GM18907 (cell line): ENCODE results near the gene PPP6R3.

ENCODE experiments used
- ATAC-seq: cut with Tn5 transposase; IDR thresholded peaks from one replicate; pipeline ENCODE4 v1.9.1; 2021; ENCODE audit warnings: mild to moderate bottlenecking, moderate library complexity; ENCODE audit not compliant: unreplicated experiment

PPP6R3 gene, protein sequence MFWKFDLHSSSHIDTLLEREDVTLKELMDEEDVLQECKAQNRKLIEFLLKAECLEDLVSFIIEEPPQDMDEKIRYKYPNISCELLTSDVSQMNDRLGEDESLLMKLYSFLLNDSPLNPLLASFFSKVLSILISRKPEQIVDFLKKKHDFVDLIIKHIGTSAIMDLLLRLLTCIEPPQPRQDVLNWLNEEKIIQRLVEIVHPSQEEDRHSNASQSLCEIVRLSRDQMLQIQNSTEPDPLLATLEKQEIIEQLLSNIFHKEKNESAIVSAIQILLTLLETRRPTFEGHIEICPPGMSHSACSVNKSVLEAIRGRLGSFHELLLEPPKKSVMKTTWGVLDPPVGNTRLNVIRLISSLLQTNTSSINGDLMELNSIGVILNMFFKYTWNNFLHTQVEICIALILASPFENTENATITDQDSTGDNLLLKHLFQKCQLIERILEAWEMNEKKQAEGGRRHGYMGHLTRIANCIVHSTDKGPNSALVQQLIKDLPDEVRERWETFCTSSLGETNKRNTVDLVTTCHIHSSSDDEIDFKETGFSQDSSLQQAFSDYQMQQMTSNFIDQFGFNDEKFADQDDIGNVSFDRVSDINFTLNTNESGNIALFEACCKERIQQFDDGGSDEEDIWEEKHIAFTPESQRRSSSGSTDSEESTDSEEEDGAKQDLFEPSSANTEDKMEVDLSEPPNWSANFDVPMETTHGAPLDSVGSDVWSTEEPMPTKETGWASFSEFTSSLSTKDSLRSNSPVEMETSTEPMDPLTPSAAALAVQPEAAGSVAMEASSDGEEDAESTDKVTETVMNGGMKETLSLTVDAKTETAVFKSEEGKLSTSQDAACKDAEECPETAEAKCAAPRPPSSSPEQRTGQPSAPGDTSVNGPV

DNA sequence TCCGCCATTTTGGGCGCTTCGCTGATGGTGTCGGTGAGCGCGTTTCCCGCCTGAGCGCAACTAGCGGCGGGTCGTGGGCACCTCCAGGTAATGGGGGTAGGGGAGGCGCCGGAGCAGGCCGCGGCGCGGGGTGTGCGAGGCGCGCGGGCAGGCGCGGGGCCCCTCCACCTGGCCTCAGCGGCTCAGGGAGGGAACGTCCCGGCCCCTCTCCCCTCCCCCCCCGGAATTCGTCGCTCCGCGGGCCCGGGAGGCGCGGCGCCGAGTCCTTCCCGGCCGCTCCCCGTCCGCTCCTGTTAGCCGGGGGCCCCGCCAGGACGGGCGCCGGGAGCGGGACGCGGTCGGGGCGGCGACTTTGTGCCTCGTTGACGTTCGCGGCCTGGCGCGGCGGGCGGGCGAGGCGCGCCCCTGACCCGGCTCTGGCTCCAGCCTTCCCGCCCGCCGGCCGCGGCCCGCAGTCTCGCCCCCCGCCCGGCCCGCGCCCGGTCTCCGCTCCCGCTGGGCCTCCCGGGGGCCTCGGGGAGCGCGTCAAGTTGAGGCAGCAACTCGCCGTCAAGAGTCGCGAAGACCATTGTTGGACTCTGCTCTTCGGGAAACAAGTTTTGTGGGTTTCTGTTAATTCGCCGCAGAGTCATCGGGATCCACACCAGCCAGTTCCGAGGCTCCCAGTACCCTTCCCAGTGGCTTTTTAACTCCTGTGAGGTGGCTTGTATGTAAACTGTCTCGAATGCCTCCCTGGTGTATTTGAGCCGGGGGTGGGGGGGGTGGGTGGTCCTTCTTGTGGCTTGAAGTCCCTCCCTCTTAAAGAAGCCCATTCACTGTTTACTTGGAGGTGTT, at the start of gene PPP6R3:
PPP6R3 (plus strand) TSS at position 12 of the 834 bp plus-strand sequence. CDS start 76,913 bp downstream, outside the sequence.
- ATAC-seq: peak; percentile 33

GRCh38 chr11:68411501-68411991, 49.0 kb upstream of the PPP6R3 start:
- no peak for ATAC-seq

DNA sequence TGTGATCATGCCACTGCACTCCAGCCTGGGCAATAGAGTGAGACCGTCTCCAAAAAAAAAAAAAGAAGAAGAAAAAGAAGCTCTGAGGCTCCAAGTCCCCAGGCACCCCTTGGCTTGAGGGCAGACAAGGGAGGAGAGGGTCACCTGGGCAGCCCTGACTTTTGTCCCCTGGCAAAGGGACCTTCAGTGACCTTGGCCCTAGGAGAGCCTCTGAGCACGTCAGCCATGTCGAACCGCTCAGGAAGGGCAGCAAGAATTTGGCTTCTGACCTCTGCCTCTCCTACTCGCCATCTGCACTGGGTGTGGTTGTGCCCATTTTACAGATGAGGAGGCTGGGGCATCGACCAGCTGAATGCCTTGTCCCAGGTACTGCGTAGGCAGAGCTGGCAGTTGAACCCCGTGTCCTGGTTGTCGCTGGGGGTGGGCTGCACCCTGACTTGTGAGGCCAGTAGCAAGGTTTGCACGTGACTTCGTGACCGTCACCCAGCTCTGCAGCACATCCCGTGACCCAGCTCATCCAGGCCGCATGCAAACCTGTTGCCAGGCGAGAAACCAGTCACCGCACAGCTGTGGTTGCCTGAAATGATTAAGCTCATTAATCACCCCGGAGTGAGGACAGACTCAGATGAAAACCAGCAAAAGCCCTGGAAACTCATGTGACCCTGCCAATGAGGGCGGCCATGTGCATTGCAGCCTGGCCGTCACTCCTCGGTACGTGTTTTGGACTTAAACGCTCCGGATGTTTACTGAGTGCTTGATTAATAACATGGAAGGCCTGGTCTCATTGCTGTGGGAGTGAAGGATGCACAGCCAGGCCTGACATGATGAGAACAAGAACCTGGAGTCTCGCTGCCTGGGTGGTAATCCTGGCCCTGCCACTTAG, 47.7 kb upstream of the PPP6R3 start:
- ATAC-seq: no peak

DNA sequence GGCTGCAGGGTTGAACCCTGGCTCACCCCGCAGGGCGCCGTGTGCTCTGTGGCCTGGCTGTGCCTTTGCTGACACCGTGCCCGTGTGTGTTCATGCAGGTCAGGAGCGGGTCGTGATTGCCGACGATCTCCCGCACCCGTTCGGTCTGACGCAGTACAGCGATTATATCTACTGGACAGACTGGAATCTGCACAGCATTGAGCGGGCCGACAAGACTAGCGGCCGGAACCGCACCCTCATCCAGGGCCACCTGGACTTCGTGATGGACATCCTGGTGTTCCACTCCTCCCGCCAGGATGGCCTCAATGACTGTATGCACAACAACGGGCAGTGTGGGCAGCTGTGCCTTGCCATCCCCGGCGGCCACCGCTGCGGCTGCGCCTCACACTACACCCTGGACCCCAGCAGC, 47.0 kb upstream of the PPP6R3 start:
- no peak for ATAC-seq

GRCh38 chr11:68414496-68415221, 45.9 kb upstream of the PPP6R3 start:
- no peak for ATAC-seq

DNA sequence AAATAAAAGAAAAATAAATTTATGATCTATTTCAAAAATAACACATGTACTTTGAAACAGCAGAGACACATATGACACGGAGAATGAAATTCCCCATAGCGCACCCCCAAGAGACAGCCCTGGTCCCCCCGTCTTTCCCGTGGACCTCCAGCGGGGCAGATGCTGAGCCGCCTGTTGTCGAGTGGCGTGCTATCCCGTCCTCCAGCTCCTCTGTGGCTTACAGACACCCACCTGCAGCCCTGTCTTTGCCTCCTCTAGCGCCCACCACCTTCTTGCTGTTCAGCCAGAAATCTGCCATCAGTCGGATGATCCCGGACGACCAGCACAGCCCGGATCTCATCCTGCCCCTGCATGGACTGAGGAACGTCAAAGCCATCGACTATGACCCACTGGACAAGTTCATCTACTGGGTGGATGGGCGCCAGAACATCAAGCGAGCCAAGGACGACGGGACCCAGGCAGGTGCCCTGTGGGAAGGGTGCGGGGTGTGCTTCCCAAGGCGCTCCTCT, 44.4 kb upstream of the PPP6R3 start:
- ATAC-seq: no peak

- no peak for ATAC-seq
Observed at GRCh38 chr11:68418648-68419047, 41.9 kb upstream of the PPP6R3 start.

GRCh38 chr11:68420171-68420570, 40.4 kb upstream of the PPP6R3 start:
- no peak for ATAC-seq

GRCh38 chr11:68423481-68423880, 37.1 kb upstream of the PPP6R3 start:
- ATAC-seq: no peak

GRCh38 chr11:68424101-68424632, 36.4 kb upstream of the PPP6R3 start:
- no peak for ATAC-seq

- no peak for ATAC-seq
Observed at GRCh38 chr11:68424981-68425865, 35.3 kb upstream of the PPP6R3 start.

- ATAC-seq: no peak
Observed at GRCh38 chr11:68425866-68426380, 34.6 kb upstream of the PPP6R3 start.

DNA sequence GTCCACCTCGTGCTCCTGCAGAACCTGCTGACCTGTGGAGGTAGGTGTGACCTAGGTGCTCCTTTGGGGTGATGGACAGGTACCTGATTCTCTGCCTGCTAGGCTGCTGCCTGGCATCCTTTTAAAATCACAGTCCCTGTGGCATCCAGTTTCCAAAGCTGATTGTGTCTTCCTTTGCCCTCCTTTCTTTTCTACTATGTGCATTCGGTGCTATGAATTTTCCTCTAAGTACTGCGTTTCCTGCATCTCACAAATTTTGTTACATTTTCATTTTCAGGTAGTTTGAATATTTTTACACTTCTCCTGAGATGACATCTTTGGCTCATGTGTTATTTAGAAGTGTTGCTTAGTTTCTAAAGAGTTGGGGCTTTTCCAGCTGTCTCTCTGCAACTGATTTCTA, 30.9 kb upstream of the PPP6R3 start:
- no peak for ATAC-seq

- ATAC-seq: no peak
Observed at GRCh38 chr11:68430384-68430783, 30.2 kb upstream of the PPP6R3 start.

GRCh38 chr11:68430801-68431200, 29.8 kb upstream of the PPP6R3 start:
- no peak for ATAC-seq

DNA sequence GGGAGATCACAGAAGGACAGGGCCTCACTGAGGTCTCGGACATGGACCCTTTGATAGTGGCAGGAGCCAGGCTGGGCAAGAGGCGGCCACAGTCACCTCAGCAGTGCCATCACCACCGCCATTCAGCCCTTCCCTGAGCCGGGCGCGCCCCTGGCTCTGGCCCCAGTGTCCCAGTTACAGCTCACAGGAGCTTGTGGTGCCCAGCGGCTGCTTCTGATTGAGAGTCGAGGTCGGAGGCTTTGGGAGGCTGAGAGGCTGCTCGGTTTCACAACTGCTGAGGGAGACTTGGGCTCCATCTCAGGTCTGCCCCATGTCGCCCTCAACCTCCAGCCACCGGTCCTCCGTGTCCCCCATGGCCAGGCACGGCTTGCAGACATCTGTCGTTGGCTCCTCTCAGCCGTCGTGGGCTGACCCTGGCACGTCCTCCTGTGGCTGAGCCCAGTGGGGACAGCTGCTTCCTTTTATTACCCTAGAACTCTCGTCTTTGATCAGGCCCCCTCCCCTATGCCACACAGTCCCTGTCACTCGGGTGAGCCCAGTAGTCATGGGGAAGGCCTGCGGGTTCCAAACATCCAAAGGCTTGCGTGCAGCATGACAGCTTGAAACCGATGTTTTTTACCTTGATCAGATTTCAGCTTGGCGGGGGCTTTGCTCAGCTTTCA, 28.4 kb upstream of the PPP6R3 start:
- no peak for ATAC-seq

DNA sequence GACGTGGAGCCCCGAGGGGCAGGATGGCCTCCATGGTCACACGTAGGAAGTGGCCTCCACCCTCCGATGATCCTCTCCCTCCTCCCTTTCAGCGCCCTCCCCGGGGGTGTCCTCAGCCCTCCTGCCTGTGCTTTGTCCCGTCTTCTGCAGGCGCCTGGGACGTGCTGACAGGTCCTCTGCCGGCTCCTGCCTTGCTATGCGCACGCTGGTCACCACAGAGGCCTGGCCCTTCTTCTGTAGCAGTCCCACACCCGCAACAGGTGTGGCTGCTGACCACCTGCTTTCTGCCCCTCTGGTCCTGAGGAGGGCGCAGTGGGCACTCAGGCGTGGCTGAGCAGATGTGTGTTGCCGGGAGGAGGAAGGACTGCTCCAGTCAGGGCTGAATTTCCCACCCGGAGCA, 27.7 kb upstream of the PPP6R3 start:
- ATAC-seq: no peak
